HG03378 (cell line): ENCODE data around the gene TBX18.

ENCODE experiments used
- ATAC-seq: cut with Tn5 transposase; IDR thresholded peaks from one replicate; pipeline ENCODE4 v1.9.1; 2021; ENCODE audit warnings: mild to moderate bottlenecking, moderate library complexity; ENCODE audit not compliant: unreplicated experiment

Gene TBX18

DNA sequence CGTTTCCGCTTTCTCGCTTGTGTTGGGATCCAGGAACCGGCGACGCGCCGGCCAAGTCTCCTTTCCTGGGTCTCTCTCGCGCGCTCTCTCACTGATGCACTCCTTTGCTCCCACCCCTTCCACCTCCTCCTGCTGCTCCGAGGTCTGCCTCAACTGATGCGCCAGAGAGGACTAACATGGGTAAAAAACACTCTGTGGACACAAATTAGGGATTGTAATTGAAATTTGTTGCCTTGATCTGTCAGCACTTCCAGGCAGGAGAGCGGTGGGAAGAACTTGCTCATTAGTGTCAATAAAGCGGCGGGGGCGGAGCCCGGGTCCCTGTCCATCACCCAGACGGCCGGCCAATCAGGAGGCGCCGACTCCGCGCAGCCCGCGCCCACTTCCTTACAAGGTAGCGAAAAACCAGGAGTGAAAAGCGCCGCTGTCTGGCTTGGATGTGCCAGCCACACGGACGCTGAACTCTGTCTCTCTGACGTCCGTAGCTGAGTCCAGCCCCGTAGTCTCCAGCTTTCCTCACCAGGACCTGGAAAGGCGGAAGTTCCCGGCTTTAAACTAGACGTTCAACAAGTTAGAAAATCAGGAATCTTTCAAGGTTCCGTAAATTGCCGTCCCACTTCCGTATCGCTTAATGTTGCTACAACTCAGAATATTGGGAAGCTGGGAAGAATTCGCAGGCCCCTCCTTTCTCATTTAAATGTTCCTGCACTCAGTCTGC lies at the start of gene TBX18:
Gene TBX18 (minus strand): TSS at position 267 of the 718 bp plus-strand sequence. CDS start 417 bp downstream, outside the sequence.
- no peak for ATAC-seq

- ATAC-seq: no peak
These were observed 47.0 kb upstream of the TBX18 start for GRCh38 chr6:84811351-84811750.

GRCh38 chr6:84809455-84809854 lies 45.1 kb upstream of the TBX18 start:
- ATAC-seq: no peak

DNA sequence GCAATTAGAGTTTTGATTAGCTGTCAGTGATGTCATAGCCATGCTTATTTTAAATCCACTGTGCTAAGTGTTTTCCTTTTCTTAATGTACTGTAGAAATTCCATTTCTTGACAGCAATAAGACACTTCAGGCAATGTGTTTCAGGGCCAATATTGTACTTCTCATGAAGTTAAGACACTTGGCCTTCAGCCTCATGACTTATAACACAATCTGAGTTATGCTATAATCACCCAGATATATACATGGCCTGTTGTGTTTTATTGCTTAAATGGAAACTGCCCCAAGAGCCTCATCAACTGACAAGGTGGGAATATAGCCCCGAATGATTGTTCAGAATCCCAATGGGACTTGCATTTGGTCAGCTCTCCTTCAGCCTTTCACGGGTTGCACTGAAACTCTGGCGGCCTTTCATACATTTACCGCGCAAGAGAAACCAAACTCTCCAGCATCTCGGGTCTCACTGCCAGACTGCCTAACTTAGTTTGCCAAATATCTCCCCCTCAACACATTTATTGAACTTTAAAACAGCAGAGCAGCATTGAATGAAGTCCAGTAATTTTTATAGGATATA lies 44.2 kb upstream of the TBX18 start:
- no peak for ATAC-seq

DNA sequence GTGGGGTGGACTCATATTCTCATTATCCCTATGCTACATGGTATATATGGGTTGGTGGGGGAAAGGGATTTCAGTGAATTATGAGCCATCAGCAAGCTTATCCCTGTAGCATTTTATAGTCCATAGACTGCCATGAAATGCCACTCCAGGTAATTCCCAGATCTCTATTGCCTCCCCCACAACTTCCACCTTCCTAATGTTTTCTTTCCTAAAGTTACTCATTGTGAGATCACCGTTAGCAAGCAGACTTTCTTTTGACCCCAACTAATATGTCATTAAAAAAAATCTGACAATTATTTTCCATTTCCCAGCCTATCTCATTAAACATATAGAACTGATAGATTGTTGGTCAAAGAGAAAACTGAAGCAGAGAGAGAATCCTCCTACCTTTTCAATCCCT lies 40.7 kb upstream of the TBX18 start:
- no peak for ATAC-seq

GRCh38 chr6:84804720-84805119 lies 40.3 kb upstream of the TBX18 start:
- ATAC-seq: no peak

DNA sequence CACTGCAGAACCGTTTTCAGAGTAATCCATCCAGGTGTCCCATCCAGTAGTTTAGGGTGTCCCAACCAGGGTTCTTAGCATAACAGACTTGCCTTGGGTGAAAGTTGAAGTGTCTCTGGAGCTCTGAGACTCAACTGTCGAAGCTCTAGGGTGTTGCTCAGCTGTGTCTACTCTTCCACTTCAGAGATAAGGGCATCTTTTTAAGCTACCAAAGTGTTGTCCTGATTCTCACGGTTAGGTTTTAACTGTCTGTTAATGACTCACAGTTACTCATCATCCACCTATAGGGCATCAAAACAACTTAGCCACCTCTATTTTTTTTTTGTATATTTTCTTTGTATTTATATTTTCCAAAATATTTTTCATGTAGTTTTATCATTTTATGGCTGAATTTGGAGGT lies 36.9 kb upstream of the TBX18 start:
- ATAC-seq: no peak

GRCh38 chr6:84798257-84798656 lies 33.9 kb upstream of the TBX18 start:
- ATAC-seq: no peak

DNA sequence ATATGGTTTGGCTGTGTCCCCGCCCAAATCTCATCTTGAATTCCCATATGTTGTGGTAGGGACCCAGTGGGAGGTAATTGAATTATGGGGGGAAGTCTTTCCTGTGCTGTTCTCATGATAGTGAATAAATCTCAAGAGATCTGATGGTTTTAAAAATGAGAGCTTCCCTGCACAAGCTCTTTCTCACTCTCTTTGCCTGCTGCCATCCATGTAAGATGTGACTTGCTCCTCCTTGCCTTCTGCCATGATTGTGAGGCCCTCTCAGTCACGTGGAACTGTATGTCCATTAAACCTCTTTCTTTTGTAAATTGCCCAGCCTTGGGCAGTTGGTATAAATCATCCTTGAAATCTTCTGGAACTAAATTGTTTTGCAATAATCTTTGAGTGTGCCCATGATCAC lies 31.9 kb upstream of the TBX18 start:
- ATAC-seq: no peak

GRCh38 chr6:84791927-84792326 lies 27.5 kb upstream of the TBX18 start:
- ATAC-seq: no peak

DNA sequence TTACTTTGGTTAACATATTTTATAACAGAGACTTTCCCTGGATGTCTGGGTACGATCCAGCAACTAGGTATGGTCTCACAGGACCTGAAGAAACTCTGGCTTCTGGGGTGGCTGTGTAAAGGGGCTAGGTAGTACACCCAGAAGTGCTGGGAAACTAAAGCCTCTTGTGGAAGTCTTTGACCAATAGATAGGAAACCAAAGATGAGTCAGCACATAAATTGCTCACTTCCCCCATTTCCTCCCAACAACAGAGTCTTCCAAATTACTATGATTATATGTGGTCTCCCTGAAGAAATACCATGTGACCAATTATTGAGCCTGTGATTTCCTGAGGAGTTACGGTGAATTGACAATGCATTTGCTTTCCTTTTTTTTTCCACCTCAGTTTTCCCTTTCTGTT lies 26.8 kb upstream of the TBX18 start:
- ATAC-seq: no peak

DNA sequence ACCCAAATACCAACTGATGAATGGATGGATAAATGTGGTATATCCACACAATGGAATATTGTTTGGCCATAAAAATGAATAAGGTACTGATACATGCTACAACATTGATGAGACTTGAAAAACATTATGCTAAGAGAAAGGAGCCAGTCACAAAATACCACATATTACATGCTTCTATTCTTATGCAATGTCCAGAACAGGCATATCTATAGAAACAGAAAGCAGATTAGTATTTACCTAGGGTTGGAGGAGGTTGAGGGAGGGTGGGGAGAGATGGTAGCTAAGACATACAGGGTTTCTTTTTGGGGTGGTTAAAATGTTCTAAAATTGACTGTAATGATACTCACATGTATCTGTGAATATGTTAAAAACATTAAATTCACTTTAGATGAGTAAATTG lies 24.8 kb upstream of the TBX18 start:
- no peak for ATAC-seq

- ATAC-seq: no peak
These were observed 24.3 kb upstream of the TBX18 start for GRCh38 chr6:84788689-84789088.

- ATAC-seq: no peak
These were observed 21.3 kb upstream of the TBX18 start for GRCh38 chr6:84785671-84786070.

GRCh38 chr6:84779917-84780316 lies 15.5 kb upstream of the TBX18 start:
- ATAC-seq: no peak

- ATAC-seq: no peak
These were observed 15.0 kb upstream of the TBX18 start for GRCh38 chr6:84779380-84779779.

GRCh38 chr6:84777888-84778287 lies 13.5 kb upstream of the TBX18 start:
- ATAC-seq: no peak

DNA sequence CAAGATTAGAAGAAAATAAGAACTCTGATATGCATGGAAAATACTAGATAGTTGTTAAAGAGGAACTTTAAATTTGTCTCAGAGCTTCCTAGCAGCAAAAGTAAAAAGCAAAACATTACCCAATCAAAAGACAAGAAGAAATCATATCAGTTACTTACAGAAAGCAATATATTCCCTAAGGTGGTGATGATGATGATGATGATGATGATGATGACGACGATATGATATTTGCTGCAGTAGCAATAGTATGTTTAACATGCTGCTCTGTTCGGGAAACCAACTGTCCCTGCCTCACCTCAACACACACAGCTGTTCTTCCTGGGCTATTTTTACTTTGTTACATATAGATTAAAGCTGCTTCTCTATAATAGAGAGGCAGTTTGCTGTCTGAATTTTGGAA lies 12.0 kb upstream of the TBX18 start:
- ATAC-seq: no peak

GRCh38 chr6:84775751-84776150 lies 11.4 kb upstream of the TBX18 start:
- ATAC-seq: no peak

DNA sequence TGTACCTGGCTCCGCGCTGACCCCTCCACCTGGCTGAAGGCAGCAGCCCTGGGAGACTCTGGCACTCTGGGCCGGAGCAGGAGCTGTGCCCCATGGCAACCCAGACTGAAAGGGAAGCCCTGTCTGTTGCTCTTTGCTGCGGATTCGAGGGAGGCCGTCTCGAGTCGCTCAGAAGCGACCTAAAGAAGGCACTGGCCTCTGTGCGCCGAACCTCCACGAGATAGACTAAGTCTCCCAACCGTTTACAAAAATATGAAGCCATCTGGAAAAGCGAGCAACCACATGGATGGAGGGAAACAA lies 10.5 kb upstream of the TBX18 start:
- no peak for ATAC-seq

DNA sequence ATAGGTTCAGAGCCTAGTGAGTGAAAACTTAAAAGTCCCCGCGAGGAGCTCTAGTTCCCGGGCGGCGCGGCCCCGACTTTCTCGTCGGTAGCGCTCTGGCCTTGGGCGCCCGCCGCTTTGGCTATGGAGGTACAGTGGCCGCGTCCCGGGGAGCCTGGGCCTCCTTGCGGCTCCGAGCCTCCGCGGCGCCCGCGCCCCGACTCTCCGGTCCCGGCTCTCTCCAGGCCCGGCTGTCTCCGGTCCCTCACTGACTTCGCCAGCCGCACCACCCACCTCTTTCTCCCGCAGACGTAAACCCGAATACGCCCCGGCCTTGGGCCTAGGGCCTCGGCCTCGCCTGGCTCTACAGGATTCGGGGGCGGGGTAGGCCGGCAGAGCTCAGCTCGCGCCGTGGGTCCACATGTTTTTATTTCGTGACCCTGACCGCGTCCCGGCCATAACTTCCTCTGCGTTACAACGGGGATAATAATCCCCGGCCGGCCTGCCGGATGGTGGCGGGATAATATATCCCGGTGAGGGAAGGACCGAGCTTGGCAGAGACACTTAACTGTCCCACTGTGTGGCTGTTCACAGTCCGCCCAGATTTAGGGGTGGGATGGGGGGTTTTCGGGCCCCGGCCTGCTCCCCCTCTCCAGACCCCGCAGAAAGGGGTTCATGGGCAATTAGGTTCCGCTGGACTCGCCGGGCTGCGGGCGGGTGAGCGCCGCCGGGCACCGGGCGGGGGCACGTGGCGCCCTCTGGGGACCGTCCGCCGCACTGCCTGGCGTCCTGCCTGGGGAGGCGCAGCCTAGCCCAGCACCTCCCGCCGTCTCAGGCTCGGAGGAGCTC lies 10.0 kb upstream of the TBX18 start:
- ATAC-seq: no peak

DNA sequence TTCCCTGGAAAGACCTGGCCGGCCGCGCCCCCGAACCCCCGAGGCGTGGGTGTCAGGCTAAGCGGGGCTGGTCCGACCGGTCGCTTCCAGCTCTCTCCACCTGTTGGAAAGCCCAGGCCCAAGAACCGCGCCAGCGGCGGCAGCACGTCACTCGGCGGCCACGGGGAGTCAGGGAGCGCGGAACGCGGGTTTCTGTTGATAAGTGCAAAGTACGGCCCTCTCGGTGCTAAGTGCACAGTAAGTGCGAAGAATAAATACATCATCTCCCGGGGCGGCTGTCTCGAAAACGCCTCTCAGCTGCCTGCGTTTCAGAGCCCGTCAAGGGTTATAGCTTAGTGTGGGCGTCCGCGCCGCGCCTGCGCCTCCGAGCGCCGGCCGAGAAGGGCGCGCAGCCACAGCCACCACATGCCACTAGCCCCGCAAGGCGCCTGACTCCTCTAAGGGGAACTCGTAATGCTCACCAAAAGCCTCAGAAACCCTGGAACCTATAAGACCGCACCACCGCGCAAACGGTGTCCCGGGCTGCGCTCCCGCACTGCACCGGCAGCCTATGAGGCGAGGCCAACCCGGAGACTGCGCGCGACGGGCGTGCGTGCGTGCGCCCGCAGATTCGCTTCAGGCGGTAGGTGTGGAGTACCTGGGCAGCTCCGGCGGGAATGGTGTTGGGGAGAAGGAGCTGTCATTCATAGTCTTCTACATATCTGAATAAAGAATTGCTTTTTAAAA lies 9.2 kb upstream of the TBX18 start:
- no peak for ATAC-seq
